Measurements from ENCODE around the gene MYL10. TPM values are rescaled to one million over a fixed set of nuclear protein-coding genes. Genes with fewer than 3 reads are reported as not detected.

MYL10 gene
- polyA plus RNA-seq, 1 of the 3 experiments (the other 2 are of a cell fraction): not detected

GRCh38 chr7:101598422-101598985 is 30.6 kb downstream of the MYL10 start:
- H3K79me2 ChIP-seq (ENCODE audit: insufficient read depth): no peaks in the 10 kb centered on the region
- no peak overlapping the region for H3K27ac ChIP-seq (ENCODE audit: low read depth in 2 of 2, low read length in 1 of 2)
- H3K9me2 ChIP-seq: no peaks in the 10 kb centered on the region
- H3K27me3 ChIP-seq (ENCODE audit: insufficient read depth): peaks cover 5% of the 10 kb centered on the region; the same call in 1 of the 2 replicates
- H3K9me3 ChIP-seq: no peaks in the 10 kb centered on the region
- DNase-seq: no peak
- no peak overlapping the region for H3K4me2 ChIP-seq
- H2AFZ ChIP-seq (ENCODE audit: low read depth): no peak overlapping the region
- no peak overlapping the region for H3K9ac ChIP-seq
- no peaks in the 10 kb centered on the region for H4K20me1 ChIP-seq (ENCODE audit: insufficient read depth)
- no peaks in the 10 kb centered on the region for H3K36me3 ChIP-seq (replicated peaks in 1 of 2; ENCODE audit: control insufficient read depth in 1 of 2, insufficient read depth in 2 of 2, low read length in 1 of 2)
- peaks cover 0 to 11% of the 10 kb centered on the region in 2 experiments; a peak in 1 of 4 replicates for H3K4me1 ChIP-seq (ENCODE audit: control insufficient read depth in 1 of 2, insufficient read depth in 2 of 2, low read depth in 1 of 2, low read length in 1 of 2)
- H3F3A ChIP-seq (replicated peaks; ENCODE audit: insufficient read depth): no peaks in the 10 kb centered on the region
- TF ChIP-seq EP300 (IDR thresholded peaks at IDR 0.05; ENCODE audit: borderline replicate concordance in 1 of 2, low read depth in 1 of 2, low read length in 1 of 2) (no peak), EZH2phosphoT487 (IDR thresholded peaks at IDR 0.05; ENCODE audit: borderline replicate concordance, low read depth) (no peak), TAF1 (IDR thresholded peaks at IDR 0.05; ENCODE audit: borderline replicate concordance, low read depth, low read length) (no peak), SIN3A (IDR thresholded peaks at IDR 0.05; ENCODE audit: borderline replicate concordance, low read depth, low read length) (no peak)
- CTCF ChIA-PET: interaction anchor here (0.8 to 6.3 kb wide), 7 partner anchors 15 to 674 kb away, joined by 3 to 70 read pairs (median 4); no protein-coding TSS in a partner anchor
- no peak overlapping the region for H3K4me3 ChIP-seq (ENCODE audit: low read depth in 2 of 2, low read length in 1 of 2)
- no CpG with 5 or more reads among the region's 18 CpGs for WGBS (ENCODE audit: low lambda C conversion rate)
- POLR2A ChIA-PET: no interaction called here

- no peaks in the 10 kb centered on the region for H3F3A ChIP-seq (replicated peaks; ENCODE audit: insufficient read depth)
- no peak overlapping the region for H3K4me3 ChIP-seq (ENCODE audit: low read depth in 2 of 2, low read length in 1 of 2)
- peak; percentile 8 for DNase-seq
- no peaks in the 10 kb centered on the region for H3K9me2 ChIP-seq
- H3K79me2 ChIP-seq (ENCODE audit: insufficient read depth): no peaks in the 10 kb centered on the region
- ChIA-PET POLR2A (no interaction called here), CTCF (interaction anchor here (0.7 to 6.3 kb wide), 5 partner anchors 15 to 675 kb away, joined by 3 to 70 read pairs (median 4); no protein-coding TSS in a partner anchor)
- peaks cover 0 to 11% of the 10 kb centered on the region in 2 experiments; a peak in 1 of 4 replicates for H3K4me1 ChIP-seq (ENCODE audit: control insufficient read depth in 1 of 2, insufficient read depth in 2 of 2, low read depth in 1 of 2, low read length in 1 of 2)
- peaks cover 5% of the 10 kb centered on the region; the same call in 1 of the 2 replicates for H3K27me3 ChIP-seq (ENCODE audit: insufficient read depth)
- H3K9me3 ChIP-seq: no peaks in the 10 kb centered on the region
- no peaks in the 10 kb centered on the region for H4K20me1 ChIP-seq (ENCODE audit: insufficient read depth)
- H3K4me2 ChIP-seq: no peak overlapping the region
- WGBS (ENCODE audit: low lambda C conversion rate): 71% methylated on average over 6 of the region's 6 CpGs
- no peak overlapping the region for H3K9ac ChIP-seq
- H2AFZ ChIP-seq (ENCODE audit: low read depth): no peak overlapping the region
- H3K27ac ChIP-seq (ENCODE audit: low read depth in 2 of 2, low read length in 1 of 2): no peak overlapping the region
- no peaks in the 10 kb centered on the region for H3K36me3 ChIP-seq (replicated peaks in 1 of 2; ENCODE audit: control insufficient read depth in 1 of 2, insufficient read depth in 2 of 2, low read length in 1 of 2)
- no peak for TF ChIP-seq RXRA (IDR thresholded peaks at IDR 0.05; ENCODE audit: borderline replicate concordance, low read depth)
- no peak for TF ChIP-seq YY1 (IDR thresholded peaks at IDR 0.05; ENCODE audit: low read depth)
- TF ChIP-seq FOXM1 (IDR thresholded peaks at IDR 0.05; ENCODE audit: low read depth): no peak
- no peak for TF ChIP-seq RFX5 (IDR thresholded peaks at IDR 0.05; ENCODE audit: low read length)
- no peak for TF ChIP-seq POLR2AphosphoS5 (IDR thresholded peaks at IDR 0.05; ENCODE audit: low read depth, low read length)
- no peak for TF ChIP-seq SIN3A (IDR thresholded peaks at IDR 0.05; ENCODE audit: borderline replicate concordance, low read depth, low read length)
- no peak for TF ChIP-seq GABPA (IDR thresholded peaks at IDR 0.05; ENCODE audit: low read depth)
- TF ChIP-seq MXI1 (IDR thresholded peaks at IDR 0.05; ENCODE audit: low read depth, low read length): no peak
- TF ChIP-seq RCOR1 (IDR thresholded peaks at IDR 0.05; ENCODE audit: low read length): no peak
- no peak for TF ChIP-seq NFIC (IDR thresholded peaks at IDR 0.05; ENCODE audit: borderline replicate concordance)
- TF ChIP-seq FOSL2 (IDR thresholded peaks at IDR 0.05; ENCODE audit: borderline replicate concordance, low read depth): no peak
- TF ChIP-seq RAD21 (IDR thresholded peaks at IDR 0.05; ENCODE audit: low read length): no peak
- TF ChIP-seq JUND (IDR thresholded peaks at IDR 0.05): no peak
- no peak for TF ChIP-seq USF2 (IDR thresholded peaks at IDR 0.05; ENCODE audit: borderline replicate concordance, low read depth, low read length)
- no peak for TF ChIP-seq ZBTB33 (IDR thresholded peaks at IDR 0.05; ENCODE audit: borderline replicate concordance, low read depth)
- no peak for TF ChIP-seq MEF2A (IDR thresholded peaks at IDR 0.05; ENCODE audit: borderline replicate concordance, low read depth)
These were observed 31.2 kb downstream of the MYL10 start for GRCh38 chr7:101597941-101598340.
